Nephron (organoid): ENCODE results near the gene NECTIN4.

Experiments
- H3K27ac Mint-ChIP-seq, 3 experiments: 2 replicates each; pipeline ENCODE4 v1.8.0; 2020; ENCODE audit warnings: mixed read lengths in 3 of 3, mild to moderate bottlenecking in 2 of 3, moderate library complexity in 1 of 3
- H3K27me3 Mint-ChIP-seq: 2 replicates; pipeline ENCODE4 v1.8.0; 2021; ENCODE audit warnings: low read depth, mild to moderate bottlenecking, moderate library complexity, mixed read lengths
- H3K36me3 Mint-ChIP-seq: 2 replicates; pipeline ENCODE4 v1.8.0; 2020; ENCODE audit warnings: low read depth, mixed read lengths
- H3K4me1 Mint-ChIP-seq: 2 replicates; pipeline ENCODE4 v1.8.0; 2020; ENCODE audit warnings: mixed read lengths
- H3K4me3 Mint-ChIP-seq, 3 experiments: 2 replicates each; pipeline ENCODE4 v1.8.0; 2020; ENCODE audit warnings: mild to moderate bottlenecking in 3 of 3, mixed read lengths in 3 of 3, moderate library complexity in 2 of 3
- H3K9me3 Mint-ChIP-seq: 2 replicates; pipeline ENCODE4 v1.8.0; 2020; ENCODE audit warnings: mixed read lengths
- CTCF ChIP-seq, 3 experiments: fragments of 200-600 bp; sonication (generic); IDR thresholded peaks; one replicate each; pipeline ENCODE4 v1.5.0; 2021; ENCODE audit warnings: antibody characterized with exemption in 3 of 3; ENCODE audit not compliant: unreplicated experiment in 3 of 3

NECTIN4 gene

DNA sequence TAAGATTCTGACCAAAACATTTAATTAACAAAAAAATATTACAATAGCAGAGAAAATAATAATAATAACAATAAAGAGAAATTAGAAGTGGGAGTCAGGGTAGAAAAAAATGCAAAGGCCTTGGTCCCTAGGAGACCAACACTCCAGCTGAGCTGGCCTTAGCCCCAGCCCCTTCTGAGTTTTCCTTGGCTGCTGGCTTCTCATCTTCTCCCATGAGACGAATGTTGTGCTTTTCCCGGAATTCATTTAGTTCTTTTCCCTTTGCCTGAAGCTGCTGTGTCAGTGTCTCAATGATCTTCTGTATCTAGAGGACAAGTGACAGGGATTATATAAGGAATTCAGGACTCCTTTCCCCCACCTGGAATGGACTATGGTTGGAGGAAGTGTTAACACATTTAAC is 11.2 kb upstream of the NECTIN4 start:
- H3K27ac Mint-ChIP-seq, result no peak overlapping the region
- peaks cover 23% of the 10 kb centered on the region for H3K36me3 Mint-ChIP-seq
- H3K4me3 Mint-ChIP-seq, result peak overlapping the region in 2 of 3 experiments; percentile 61 to 88
- H3K9me3 Mint-ChIP-seq, result no peaks in the 10 kb centered on the region
- peaks cover 7% of the 10 kb centered on the region for H3K27me3 Mint-ChIP-seq
- no peak for TF ChIP-seq CTCF (IDR thresholded peaks at IDR 0.05; ENCODE audit: unreplicated experiment in 3 of 3)
- peaks cover 16% of the 10 kb centered on the region for H3K4me1 Mint-ChIP-seq

- H3K4me1 Mint-ChIP-seq, result peaks cover 16% of the 10 kb centered on the region
- peaks cover 10% of the 10 kb centered on the region for H3K27me3 Mint-ChIP-seq
- H3K27ac Mint-ChIP-seq, result peak overlapping the region in 2 of 3 experiments; percentile 51 to 66
- no peaks in the 10 kb centered on the region for H3K9me3 Mint-ChIP-seq
- TF ChIP-seq CTCF (IDR thresholded peaks at IDR 0.05; ENCODE audit: unreplicated experiment in 3 of 3), result no peak
- H3K4me3 Mint-ChIP-seq, result peak overlapping the region; percentile 81 to 88 (median 84)
- H3K36me3 Mint-ChIP-seq, result peaks cover 18% of the 10 kb centered on the region
Measured at GRCh38 chr1:161099090-161099802, 9.9 kb upstream of the NECTIN4 start.

GRCh38 chr1:161098210-161099068 is 9.1 kb upstream of the NECTIN4 start, which contains the start of gene KLHDC9:
KLHDC9 (plus strand) TSS chr1:161098361; CDS start chr1:161098536, 175 bp downstream.
- Mint-ChIP-seq H3K4me1 (peaks cover 16% of the 10 kb centered on the region), H3K36me3 (peaks cover 18% of the 10 kb centered on the region), H3K27ac (peak within 1 kb of the TSS; percentile 19 to 87 (median 73)), H3K27me3 (peaks cover 10% of the 10 kb centered on the region), H3K4me3 (peak within 1 kb of the TSS; percentile 84 to 88 (median 87)), H3K9me3 (no peaks in the 10 kb centered on the region)
- TF ChIP-seq CTCF (IDR thresholded peaks at IDR 0.05; ENCODE audit: unreplicated experiment in 3 of 3), result peak in 1 of 3 experiments; percentile 4

DNA sequence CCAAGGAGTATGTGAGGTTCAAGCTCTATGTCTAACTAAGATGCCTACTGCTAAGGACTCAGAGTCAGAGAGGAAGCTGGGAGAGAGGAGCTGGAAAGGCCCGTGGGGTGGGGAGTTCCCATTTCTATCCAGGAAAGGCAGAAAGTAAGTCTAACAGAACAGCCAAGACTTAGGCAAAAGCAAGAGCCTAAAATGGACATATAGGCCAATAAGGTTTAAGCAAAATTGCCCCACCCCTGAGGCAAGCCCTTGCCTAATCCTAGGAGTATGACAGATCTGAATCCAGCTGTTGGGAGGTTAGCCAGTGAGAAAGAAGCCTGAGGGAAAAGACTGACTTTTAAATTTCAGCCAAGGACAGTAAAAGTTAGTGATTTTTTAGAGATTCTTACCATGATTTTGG is 7.2 kb upstream of the NECTIN4 start:
- TF ChIP-seq CTCF (IDR thresholded peaks at IDR 0.05; ENCODE audit: unreplicated experiment in 3 of 3), result no peak
- peaks cover 16% of the 10 kb centered on the region for H3K4me1 Mint-ChIP-seq
- H3K27me3 Mint-ChIP-seq, result peaks cover 20% of the 10 kb centered on the region
- peaks cover 13% of the 10 kb centered on the region for H3K36me3 Mint-ChIP-seq
- peak overlapping the region in 2 of 3 experiments; percentile 29 to 57 for H3K4me3 Mint-ChIP-seq
- H3K27ac Mint-ChIP-seq, result no peak overlapping the region
- H3K9me3 Mint-ChIP-seq, result no peaks in the 10 kb centered on the region

- Mint-ChIP-seq H3K36me3 (peaks cover 10% of the 10 kb centered on the region), H3K4me3 (no peak overlapping the region), H3K27ac (no peak overlapping the region), H3K4me1 (peaks cover 16% of the 10 kb centered on the region), H3K27me3 (peaks cover 20% of the 10 kb centered on the region), H3K9me3 (no peaks in the 10 kb centered on the region)
- TF ChIP-seq CTCF (IDR thresholded peaks at IDR 0.05; ENCODE audit: unreplicated experiment in 3 of 3), result no peak
Measured at GRCh38 chr1:161096015-161096414, 6.7 kb upstream of the NECTIN4 start.
